WTC11 (cell line): ENCODE data around the gene TIMP2. TPM values are rescaled to one million over a fixed set of nuclear protein-coding genes. Genes with fewer than 3 reads are reported as not detected.

Experiments
- ATAC-seq: fragments of 200-7000 bp; cut with Tn5 transposase; 2 replicates; pipeline ENCODE4 v1.10.0; 2021; ENCODE audit warnings: mild to moderate bottlenecking, moderate library complexity
- CTCF ChIA-PET: fragments of 300-600 bp; sonication (Branson Sonifier 250); formaldehyde crosslinking; loops from one replicate; lab custom pipeline; 2021; ENCODE audit warnings: antibody characterized with exemption; lab: Charles Lee
- POLR2A ChIA-PET: fragments of 350-600 bp; sonication (Branson Sonifier 250); formaldehyde crosslinking; loops from one replicate; lab custom pipeline; 2021; ENCODE audit warnings: antibody characterized with exemption; lab: Charles Lee
- DNase-seq: peaks from one replicate; pipeline ENCODE4 v3.0.0; 2021; ENCODE audit warnings: low spot score
- H3K27ac Mint-ChIP-seq: 2 replicates; pipeline ENCODE4 v1.8.0; 2021; ENCODE audit warnings: mixed read lengths
- H3K27me3 Mint-ChIP-seq: 2 replicates; pipeline ENCODE4 v1.8.0; 2021; ENCODE audit warnings: low read depth, mild to moderate bottlenecking, moderate library complexity, mixed read lengths
- H3K36me3 Mint-ChIP-seq: 2 replicates; pipeline ENCODE4 v1.8.0; 2021; ENCODE audit warnings: mixed read lengths
- H3K4me1 Mint-ChIP-seq: 2 replicates; pipeline ENCODE4 v1.8.0; 2022; ENCODE audit warnings: mixed read lengths
- H3K4me3 Mint-ChIP-seq: 2 replicates; pipeline ENCODE4 v1.8.0; 2021; ENCODE audit warnings: mild to moderate bottlenecking, moderate library complexity, mixed read lengths
- H3K9me3 Mint-ChIP-seq: 2 replicates; pipeline ENCODE4 v1.8.0; 2021; ENCODE audit warnings: mixed read lengths
- E2F1 ChIP-seq: sonication (generic); formaldehyde crosslinking; IDR thresholded peaks from 2 replicates; pipeline ENCODE4 v1.8.0; 2022; ENCODE audit warnings: mild to moderate bottlenecking, missing genetic modification reagents
- E2F5 ChIP-seq: sonication (generic); formaldehyde crosslinking; IDR thresholded peaks from 2 replicates; pipeline ENCODE4 v1.8.1; 2022; ENCODE audit warnings: mild to moderate bottlenecking, moderate library complexity, missing genetic modification reagents
- GABPB1 ChIP-seq: sonication (generic); formaldehyde crosslinking; IDR thresholded peaks from 2 replicates; pipeline ENCODE4 v1.8.1; 2023; ENCODE audit warnings: mild to moderate bottlenecking, missing genetic modification reagents
- GRHL2 ChIP-seq: fragments of 250-450 bp; sonication (Bioruptor Pico); IDR thresholded peaks from 2 replicates; pipeline ENCODE4 v1.8.0; 2022; ENCODE audit warnings: mild to moderate bottlenecking, moderate library complexity; ENCODE audit not compliant: insufficient replicate concordance, severe bottlenecking
- GTF2I ChIP-seq: fragments of 250-450 bp; sonication (Bioruptor Pico); conservative IDR thresholded peaks from 2 replicates; pipeline ENCODE4 v1.4.0; 2021; ENCODE audit warnings: mild to moderate bottlenecking
- IRF1 ChIP-seq: sonication (generic); formaldehyde crosslinking; IDR thresholded peaks from 2 replicates; pipeline ENCODE4 v1.8.0; 2023; ENCODE audit warnings: missing genetic modification reagents
- JUN ChIP-seq: sonication (generic); formaldehyde crosslinking; IDR thresholded peaks from 2 replicates; pipeline ENCODE4 v1.8.0; 2023; ENCODE audit warnings: mild to moderate bottlenecking, missing genetic modification reagents
- MXD4 ChIP-seq: fragments of 250-450 bp; sonication (Bioruptor Pico); IDR thresholded peaks from 2 replicates; pipeline ENCODE4 v1.8.0; 2021; ENCODE audit warnings: mild to moderate bottlenecking, moderate library complexity, borderline replicate concordance
- MYBL2 ChIP-seq: sonication (generic); formaldehyde crosslinking; IDR thresholded peaks from 2 replicates; pipeline ENCODE4 v1.8.1; 2023; ENCODE audit warnings: mild to moderate bottlenecking, moderate library complexity, missing genetic modification reagents
- NFATC4 ChIP-seq: fragments of 250-450 bp; sonication (Bioruptor Pico); IDR thresholded peaks from 2 replicates; pipeline ENCODE4 v1.9.0; 2021; ENCODE audit warnings: mild to moderate bottlenecking
- NR2C2 ChIP-seq: sonication (generic); formaldehyde crosslinking; IDR thresholded peaks from 2 replicates; pipeline ENCODE4 v1.8.0; 2022; ENCODE audit warnings: mild to moderate bottlenecking, missing genetic modification reagents
- NR3C1 ChIP-seq: sonication (generic); formaldehyde crosslinking; conservative IDR thresholded peaks from 2 replicates; pipeline ENCODE4 v1.8.1; 2023; ENCODE audit warnings: low read depth, mild to moderate bottlenecking, missing genetic modification reagents
- SMAD4 ChIP-seq: sonication (generic); formaldehyde crosslinking; IDR thresholded peaks from 2 replicates; pipeline ENCODE4 v1.8.0; 2022; ENCODE audit warnings: mild to moderate bottlenecking, missing genetic modification reagents
- SOX15 ChIP-seq: fragments of 250-450 bp; sonication (Bioruptor Pico); IDR thresholded peaks from 2 replicates; pipeline ENCODE4 v1.9.0; 2021; ENCODE audit warnings: mild to moderate bottlenecking
- SP1 ChIP-seq: sonication (generic); formaldehyde crosslinking; conservative IDR thresholded peaks from 2 replicates; pipeline ENCODE4 v1.8.1; 2022; ENCODE audit warnings: missing genetic modification reagents
- TCF7 ChIP-seq: sonication (generic); formaldehyde crosslinking; IDR thresholded peaks from 2 replicates; pipeline ENCODE4 v1.8.0; 2022; ENCODE audit warnings: mild to moderate bottlenecking, low read depth, missing genetic modification reagents, moderate library complexity
- USF1 ChIP-seq: sonication (generic); formaldehyde crosslinking; IDR thresholded peaks from 2 replicates; pipeline ENCODE4 v1.8.0; 2022; ENCODE audit warnings: mild to moderate bottlenecking, missing genetic modification reagents
- ZBTB43 ChIP-seq: sonication (generic); formaldehyde crosslinking; IDR thresholded peaks from 2 replicates; pipeline ENCODE4 v1.8.1; 2023; ENCODE audit warnings: mild to moderate bottlenecking, missing genetic modification reagents
- ZNF317 ChIP-seq: sonication (generic); formaldehyde crosslinking; IDR thresholded peaks from 2 replicates; pipeline ENCODE4 v1.8.1; 2023; ENCODE audit warnings: low read depth, mild to moderate bottlenecking, moderate library complexity, missing genetic modification reagents, borderline replicate concordance
- ZNF671 ChIP-seq: fragments of 250-450 bp; sonication (Bioruptor Pico); IDR thresholded peaks from 2 replicates; pipeline ENCODE4 v1.8.0; 2021; ENCODE audit warnings: mild to moderate bottlenecking
- total RNA-seq: library from RNA; stranded (reverse); gene quantifications from 3 replicates; pipeline ENCODE4 v1.2.3, GENCODE V29; 2021
- TF ChIP-seq, protein P1 (sequence below): sonication (generic); formaldehyde crosslinking; IDR thresholded peaks from 2 replicates; pipeline ENCODE4 v1.8.1; 2022; ENCODE audit warnings: missing genetic modification reagents, borderline replicate concordance
- TF ChIP-seq, protein P2 (sequence below): sonication (generic); formaldehyde crosslinking; IDR thresholded peaks from 2 replicates; pipeline ENCODE4 v1.8.0; 2023; ENCODE audit warnings: mild to moderate bottlenecking, missing genetic modification reagents
- TF ChIP-seq, protein P3 (sequence below): sonication (generic); formaldehyde crosslinking; IDR thresholded peaks from 2 replicates; pipeline ENCODE4 v1.8.1; 2022; ENCODE audit warnings: low read depth, mild to moderate bottlenecking, moderate library complexity, missing genetic modification reagents, borderline replicate concordance

TIMP2 gene
- total RNA-seq, 1 experiment from 2014 or later: 37.1 TPM

DNA sequence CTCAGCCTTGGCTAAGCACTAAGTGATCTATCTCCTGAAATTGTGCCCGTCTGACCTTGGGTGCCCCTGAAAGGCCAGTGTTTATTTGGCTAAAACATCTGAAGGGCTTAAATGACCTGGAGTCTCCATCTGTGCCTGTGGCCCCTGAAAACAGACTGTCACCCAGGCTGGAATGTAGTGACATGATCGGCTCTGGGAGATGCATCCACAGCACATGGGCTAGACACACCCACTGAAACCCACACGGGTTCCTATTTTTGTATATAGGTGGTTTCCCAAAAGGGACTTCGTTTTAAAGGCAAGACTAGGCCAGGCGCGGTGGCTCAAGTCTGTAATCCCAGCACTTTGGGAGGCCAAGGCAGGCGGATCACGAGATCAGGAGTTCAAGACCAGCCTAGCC lies 35.7 kb downstream of the TIMP2 start:
- peaks cover 4% of the 10 kb centered on the region for H3K4me1 Mint-ChIP-seq
- no peaks in the 10 kb centered on the region for H3K36me3 Mint-ChIP-seq
- no peaks in the 10 kb centered on the region for H3K9me3 Mint-ChIP-seq
- H3K27ac Mint-ChIP-seq: no peak overlapping the region
- no peak for ATAC-seq
- no peak overlapping the region for H3K4me3 Mint-ChIP-seq
- ChIA-PET CTCF (no interaction called here), POLR2A (no interaction called here)
- no peak for DNase-seq
- no peaks in the 10 kb centered on the region for H3K27me3 Mint-ChIP-seq
- TF ChIP-seq GRHL2 (no peak), GABPB1 (CRISPR knock-in tag) (no peak), TCF7 (CRISPR knock-in tag) (no peak), SP1 (CRISPR knock-in tag) (no peak), NR2C2 (CRISPR knock-in tag) (no peak), ZNF317 (CRISPR knock-in tag) (no peak)
- TF ChIP-seq, protein P1, sequence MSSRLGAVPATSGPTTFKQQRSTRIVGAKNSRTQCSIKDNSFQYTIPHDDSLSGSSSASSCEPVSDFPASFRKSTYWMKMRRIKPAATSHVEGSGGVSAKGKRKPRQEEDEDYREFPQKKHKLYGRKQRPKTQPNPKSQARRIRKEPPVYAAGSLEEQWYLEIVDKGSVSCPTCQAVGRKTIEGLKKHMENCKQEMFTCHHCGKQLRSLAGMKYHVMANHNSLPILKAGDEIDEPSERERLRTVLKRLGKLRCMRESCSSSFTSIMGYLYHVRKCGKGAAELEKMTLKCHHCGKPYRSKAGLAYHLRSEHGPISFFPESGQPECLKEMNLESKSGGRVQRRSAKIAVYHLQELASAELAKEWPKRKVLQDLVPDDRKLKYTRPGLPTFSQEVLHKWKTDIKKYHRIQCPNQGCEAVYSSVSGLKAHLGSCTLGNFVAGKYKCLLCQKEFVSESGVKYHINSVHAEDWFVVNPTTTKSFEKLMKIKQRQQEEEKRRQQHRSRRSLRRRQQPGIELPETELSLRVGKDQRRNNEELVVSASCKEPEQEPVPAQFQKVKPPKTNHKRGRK: no peak

GRCh38 chr17:78888941-78889518 lies 36.2 kb downstream of the TIMP2 start:
- Mint-ChIP-seq H3K4me3 (no peak overlapping the region), H3K36me3 (no peaks in the 10 kb centered on the region), H3K4me1 (peaks cover 9% of the 10 kb centered on the region), H3K9me3 (no peaks in the 10 kb centered on the region), H3K27me3 (no peaks in the 10 kb centered on the region), H3K27ac (no peak overlapping the region; the same call in 1 of the 2 replicates)
- no peak for TF ChIP-seq MXD4
- TF ChIP-seq ZNF671 (CRISPR knock-in tag): no peak
- TF ChIP-seq, protein P2, sequence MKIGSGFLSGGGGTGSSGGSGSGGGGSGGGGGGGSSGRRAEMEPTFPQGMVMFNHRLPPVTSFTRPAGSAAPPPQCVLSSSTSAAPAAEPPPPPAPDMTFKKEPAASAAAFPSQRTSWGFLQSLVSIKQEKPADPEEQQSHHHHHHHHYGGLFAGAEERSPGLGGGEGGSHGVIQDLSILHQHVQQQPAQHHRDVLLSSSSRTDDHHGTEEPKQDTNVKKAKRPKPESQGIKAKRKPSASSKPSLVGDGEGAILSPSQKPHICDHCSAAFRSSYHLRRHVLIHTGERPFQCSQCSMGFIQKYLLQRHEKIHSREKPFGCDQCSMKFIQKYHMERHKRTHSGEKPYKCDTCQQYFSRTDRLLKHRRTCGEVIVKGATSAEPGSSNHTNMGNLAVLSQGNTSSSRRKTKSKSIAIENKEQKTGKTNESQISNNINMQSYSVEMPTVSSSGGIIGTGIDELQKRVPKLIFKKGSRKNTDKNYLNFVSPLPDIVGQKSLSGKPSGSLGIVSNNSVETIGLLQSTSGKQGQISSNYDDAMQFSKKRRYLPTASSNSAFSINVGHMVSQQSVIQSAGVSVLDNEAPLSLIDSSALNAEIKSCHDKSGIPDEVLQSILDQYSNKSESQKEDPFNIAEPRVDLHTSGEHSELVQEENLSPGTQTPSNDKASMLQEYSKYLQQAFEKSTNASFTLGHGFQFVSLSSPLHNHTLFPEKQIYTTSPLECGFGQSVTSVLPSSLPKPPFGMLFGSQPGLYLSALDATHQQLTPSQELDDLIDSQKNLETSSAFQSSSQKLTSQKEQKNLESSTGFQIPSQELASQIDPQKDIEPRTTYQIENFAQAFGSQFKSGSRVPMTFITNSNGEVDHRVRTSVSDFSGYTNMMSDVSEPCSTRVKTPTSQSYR (CRISPR knock-in tag): no peak
- TF ChIP-seq, protein P3, sequence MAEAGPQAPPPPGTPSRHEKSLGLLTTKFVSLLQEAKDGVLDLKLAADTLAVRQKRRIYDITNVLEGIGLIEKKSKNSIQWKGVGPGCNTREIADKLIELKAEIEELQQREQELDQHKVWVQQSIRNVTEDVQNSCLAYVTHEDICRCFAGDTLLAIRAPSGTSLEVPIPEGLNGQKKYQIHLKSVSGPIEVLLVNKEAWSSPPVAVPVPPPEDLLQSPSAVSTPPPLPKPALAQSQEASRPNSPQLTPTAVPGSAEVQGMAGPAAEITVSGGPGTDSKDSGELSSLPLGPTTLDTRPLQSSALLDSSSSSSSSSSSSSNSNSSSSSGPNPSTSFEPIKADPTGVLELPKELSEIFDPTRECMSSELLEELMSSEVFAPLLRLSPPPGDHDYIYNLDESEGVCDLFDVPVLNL (CRISPR knock-in tag): no peak
- TF ChIP-seq E2F5 (CRISPR knock-in tag): no peak
- no peak for TF ChIP-seq SMAD4
- TF ChIP-seq SP1 (CRISPR knock-in tag): no peak
- TF ChIP-seq SOX15 (CRISPR knock-in tag): no peak
- no peak for TF ChIP-seq E2F1
- TF ChIP-seq NR3C1 (CRISPR knock-in tag): no peak
- TF ChIP-seq ZNF317 (CRISPR knock-in tag): no peak
- TF ChIP-seq IRF1: no peak
- no peak for TF ChIP-seq USF1 (CRISPR knock-in tag)
- TF ChIP-seq GTF2I (CRISPR knock-in tag): no peak
- TF ChIP-seq ZBTB43: no peak
- TF ChIP-seq JUN: no peak
- no peak for TF ChIP-seq NFATC4
- TF ChIP-seq MYBL2 (CRISPR knock-in tag): no peak
- no peak for TF ChIP-seq GABPB1 (CRISPR knock-in tag)
- no peak for TF ChIP-seq GRHL2
- ATAC-seq: no peak
- ChIA-PET CTCF (no interaction called here), POLR2A (no interaction called here)
- DNase-seq: no peak
